NCI-H748 (cell line): Measurements from ENCODE around the gene UBLCP1.
"Not testable (repeated sequence)": the region's sequence is repeated elsewhere in the genome, so short reads cannot be mapped to it uniquely, and the experiment has no call there.

Source experiments
- DNase-seq: peaks from one replicate; lab custom pipeline; 2025; ENCODE audit not compliant: unreplicated experiment; lab: John Stamatoyannopoulos, UW

The UBLCP1 gene

DNA sequence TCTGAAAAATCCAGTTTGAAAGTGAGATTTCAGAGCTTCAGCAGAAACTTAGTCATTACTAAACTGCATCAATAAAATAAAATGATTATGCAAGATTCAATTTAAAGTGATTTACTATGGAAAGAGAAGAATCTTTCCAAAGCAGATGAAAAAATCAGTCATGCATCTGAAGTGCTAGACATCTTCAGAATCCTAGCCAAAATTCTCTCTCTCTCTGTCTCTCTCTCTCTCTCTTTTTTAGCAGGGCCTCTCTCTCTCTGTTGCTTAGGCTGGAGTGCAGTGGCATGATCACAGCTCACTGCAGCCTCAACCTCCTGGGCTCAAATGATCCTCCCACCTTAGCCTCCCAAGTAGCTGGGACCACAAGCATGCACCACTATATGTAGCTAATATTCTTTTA is 18.2 kb upstream of the UBLCP1 start:
- DNase-seq, result no peak

DNA sequence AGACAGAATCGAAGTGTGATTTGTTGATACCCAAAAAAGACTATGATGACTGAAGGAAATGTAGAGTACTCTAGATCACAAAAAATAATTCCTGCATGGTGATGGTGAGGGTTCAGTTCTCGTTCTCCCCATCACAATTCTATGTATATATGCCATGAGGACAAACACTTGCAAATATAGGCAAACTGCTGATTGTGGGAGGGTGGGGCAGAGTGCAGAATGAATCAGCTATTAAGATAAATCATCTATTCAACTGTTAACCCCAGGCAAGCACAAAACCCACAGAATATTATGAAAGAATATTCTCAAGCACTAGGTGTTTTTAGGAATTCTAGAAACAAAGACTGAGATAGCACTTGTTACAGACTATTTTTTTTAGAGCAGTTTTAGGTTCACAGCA is 13.9 kb upstream of the UBLCP1 start:
- DNase-seq, result no peak

DNA sequence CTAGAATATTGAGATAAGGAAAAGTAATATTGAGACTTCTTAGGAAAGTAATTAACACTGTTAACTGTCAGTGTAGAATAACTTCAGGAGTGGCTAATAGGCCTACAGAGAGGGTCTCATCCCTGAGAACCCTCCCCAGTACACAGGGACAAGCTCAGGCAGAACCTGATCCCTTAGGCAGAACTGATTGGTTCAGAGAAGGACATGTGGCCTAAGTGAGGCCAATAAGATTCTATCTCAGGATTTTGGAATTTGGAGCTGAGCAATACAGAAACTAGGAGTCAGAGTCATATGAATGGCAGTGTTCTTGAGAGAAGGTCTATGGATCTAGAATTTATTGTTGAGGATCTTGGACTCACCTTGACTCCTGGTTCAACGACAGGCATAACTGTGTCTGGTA is 10.9 kb upstream of the UBLCP1 start:
- no peak for DNase-seq

DNA sequence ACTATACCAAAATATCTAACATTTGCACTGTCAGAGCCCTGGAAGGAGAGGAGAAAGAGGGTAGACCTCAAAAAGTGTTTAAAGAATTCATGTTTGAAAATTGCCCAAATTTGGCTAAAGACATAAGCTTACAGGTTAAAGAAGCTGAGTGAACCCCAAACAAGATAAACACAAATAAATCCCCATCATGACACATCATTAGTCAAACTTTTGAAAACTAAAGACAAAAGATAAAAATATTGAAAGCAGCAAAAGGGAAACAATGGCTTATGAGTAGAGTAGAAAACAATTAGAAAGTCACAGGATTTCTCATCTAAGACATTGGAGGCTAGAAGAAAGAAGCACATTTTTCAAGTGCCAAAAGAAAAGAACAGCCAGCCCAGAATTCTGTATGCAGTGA is 6.1 kb upstream of the UBLCP1 start:
- DNase-seq, result no peak

DNA sequence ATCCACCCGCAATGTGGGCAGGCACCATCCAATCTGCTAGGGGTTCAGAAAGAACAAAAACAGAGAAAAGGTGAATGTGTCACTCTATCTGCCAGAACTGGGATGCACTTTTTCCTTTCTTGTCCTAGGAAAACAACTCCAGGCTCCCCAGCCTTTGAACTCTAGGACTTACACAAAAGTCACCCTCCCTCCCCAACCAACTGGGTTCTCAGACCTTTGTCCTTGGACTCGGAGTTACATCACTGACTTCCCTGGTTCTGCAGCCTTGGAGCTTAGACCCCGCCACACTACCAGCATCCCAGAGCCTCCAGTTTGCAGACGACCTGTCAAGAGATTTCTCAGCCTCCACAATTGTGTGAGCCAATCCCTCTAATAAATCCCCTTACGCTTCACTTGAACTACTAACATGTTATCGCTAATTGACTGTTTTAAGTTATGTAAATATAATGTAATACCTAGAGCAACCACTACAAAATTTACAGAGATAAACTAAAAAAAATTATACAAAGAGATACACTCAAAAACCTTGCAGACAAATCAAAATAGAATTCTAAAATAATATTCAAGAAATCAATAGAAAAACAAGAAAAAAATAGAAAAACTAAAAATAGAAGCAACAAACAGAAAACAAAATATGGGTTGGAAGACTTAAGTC is 5.3 kb upstream of the UBLCP1 start:
- no peak for DNase-seq

DNA sequence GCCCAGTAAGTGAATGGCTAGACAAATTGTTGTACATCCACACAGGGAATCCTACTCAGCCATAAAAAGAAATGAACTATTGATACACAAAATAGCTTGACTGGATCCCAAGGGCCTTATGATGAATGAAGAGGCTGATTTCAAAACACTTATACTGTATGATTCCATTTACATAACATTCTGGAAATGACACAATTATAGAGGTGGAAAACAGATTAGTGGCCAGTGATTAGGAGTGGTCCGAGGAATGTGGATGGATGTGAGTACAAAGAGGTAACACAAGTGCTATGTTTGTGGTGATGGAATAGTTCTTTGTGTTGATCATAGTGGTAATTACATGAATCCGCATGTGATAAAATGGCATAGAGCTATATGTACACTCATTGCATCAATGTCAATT is 4.7 kb upstream of the UBLCP1 start:
- DNase-seq, result peak; percentile 5

DNA sequence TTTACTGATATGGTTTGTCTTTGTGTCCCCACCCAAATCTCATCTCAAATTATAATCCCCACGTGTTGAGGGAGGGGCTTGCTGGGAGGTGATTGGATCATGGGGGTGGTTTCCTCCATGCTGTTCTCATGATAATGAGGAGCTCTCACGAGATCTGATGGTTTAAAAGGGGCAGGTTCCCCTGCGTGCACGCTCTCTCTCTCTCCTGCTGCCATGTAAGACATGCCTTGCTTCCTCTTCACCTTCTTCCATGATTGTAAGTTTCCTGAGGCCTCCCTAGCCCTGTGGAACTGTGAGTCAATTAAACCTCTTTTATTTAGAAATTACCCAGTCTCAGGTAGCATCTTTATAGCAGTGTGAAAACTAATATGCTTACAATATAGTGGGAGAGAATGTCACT is 2.9 kb upstream of the UBLCP1 start:
- DNase-seq, result not testable (repeated sequence)

DNA sequence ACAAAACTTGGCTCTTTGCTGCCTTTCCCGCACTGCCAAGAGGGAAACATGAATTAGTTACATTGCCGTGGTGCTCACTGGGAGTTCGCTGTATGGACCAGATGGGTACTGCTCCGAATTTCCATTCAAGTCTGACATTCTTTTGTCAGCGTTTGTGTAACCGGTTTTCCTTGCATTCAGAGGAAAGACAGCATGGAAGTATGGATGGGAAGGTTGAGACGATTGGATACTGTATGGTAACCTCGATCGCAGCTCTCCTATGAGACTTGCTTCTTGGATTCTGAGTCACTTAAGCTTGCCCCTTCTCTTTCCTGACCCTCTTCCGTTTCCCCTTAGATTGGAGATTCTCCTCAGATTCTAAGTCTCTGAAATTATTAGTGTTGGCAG is 625 bp upstream of the UBLCP1 start:
- peak; percentile 60 for DNase-seq

DNA sequence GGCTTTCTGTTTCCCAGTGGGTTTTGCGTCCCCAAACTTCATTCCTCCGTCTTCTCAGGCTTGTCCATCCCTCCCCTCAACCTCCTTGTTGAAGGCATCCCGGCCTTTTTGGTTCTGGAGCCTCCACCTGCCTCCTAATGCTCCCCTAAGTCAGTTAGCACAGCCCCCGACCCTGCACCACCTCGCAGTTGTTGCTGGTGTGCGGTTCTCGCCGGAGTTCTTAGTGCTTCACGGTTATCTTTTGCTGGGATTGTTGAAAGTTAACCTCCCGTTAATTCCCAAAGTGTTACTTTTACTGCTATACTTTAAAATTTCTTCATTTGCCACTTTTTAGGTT is 447 bp downstream of the UBLCP1 start:
- no peak for DNase-seq

DNA sequence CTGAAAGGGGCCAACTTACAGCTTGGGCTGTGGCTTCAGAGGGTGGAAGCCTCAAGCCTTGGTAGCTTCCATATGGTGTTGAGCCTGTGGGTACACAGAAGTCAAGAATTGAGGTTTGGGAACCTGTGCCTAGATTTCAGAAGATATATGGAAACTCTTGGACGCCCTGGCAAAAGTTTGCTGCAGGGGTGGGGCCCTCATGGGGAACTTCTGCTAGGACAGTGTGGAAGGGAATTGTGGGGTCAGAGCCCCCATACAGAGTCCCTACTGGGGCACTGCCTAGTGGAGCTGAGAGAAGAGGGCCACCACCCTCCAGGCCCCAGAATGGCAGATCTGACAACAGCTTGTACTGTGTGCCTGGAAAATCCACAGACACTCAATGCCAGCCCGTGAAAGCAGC is 3.7 kb downstream of the UBLCP1 start:
- DNase-seq, result not testable (repeated sequence)

DNA sequence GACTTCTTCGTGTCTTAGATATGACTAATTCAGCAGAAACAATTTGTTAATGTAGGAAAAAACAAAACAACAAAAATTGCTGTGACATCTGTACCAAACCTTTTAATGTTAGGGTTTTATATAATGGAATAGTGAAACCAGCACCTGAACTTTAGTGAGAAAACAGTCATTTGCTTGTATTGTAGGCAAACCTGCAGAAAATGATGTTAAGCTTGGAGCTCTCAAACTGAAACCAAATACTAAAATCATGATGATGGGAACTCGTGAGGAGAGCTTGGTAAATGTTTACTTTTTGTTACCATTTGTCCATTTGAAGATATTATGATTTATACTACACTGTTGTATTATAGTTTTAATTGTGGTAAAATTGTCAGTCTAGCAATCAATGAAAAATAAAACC is 6.6 kb downstream of the UBLCP1 start:
- no peak for DNase-seq

DNA sequence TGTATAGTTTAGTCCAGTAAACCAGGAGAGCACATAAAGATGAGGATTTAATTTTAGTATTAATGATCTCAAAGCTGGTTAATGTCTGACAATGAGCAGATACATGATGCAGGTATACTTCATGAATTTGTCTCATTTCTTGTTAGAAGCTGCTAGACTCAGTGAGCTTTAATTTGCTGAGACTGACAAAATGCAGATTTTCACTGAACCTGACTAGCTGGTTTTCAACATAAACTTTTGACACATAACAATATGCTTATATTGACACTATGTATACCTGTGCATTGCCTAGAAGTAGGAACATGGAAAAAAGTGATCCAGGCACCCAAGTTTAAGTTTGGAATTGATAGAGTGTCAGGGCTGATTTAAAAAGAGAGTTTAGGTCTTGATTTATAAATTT is 10.8 kb downstream of the UBLCP1 start:
- DNase-seq, result no peak

DNA sequence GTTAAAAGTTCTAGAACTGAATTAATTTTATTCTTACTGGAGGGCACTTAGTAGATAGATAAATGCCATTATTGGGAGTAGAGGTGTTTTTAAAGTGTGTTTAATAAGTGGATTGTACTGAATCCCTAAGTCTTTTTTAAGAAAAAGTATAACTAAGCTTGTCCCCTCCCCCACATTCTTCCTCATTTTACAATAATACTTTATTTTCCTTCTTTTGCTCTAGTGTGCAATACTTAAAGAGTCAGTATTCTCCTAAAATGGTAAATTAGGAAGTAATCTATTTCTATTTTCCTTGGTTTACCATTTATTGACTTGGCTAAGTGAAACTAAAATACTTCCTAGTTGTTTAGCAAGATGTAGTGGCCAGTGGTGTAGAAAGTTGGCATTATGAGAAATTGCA is 11.6 kb downstream of the UBLCP1 start:
- no peak for DNase-seq

DNA sequence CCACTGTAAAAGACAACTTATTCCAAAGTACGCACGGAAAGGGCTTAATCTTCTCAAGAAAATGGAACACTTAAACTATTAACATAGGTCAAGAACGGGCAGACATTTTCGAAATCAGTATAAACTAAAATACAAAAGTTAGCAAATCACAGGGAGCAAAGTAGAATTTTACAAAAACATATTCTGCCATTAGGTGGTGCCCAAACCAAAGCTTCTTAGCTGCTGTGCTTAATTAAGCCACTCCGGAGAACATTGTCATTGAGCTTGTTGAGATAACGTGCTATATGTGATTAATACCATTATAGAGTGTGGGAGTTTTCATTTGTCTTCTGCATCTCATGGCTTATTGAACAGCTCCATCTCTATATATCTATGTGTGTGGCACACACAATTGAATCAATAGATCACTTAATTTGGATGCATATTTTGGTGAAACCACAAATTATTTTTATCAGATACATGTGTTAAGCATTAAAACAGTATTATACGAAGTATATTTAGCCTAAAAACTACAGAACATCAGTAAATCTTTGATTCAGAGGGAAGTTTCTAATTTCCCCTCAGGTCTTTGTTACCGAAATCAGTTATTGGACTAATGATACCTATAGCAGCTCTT is 23.4 kb downstream of the UBLCP1 start:
- DNase-seq, result peak; percentile 60

DNA sequence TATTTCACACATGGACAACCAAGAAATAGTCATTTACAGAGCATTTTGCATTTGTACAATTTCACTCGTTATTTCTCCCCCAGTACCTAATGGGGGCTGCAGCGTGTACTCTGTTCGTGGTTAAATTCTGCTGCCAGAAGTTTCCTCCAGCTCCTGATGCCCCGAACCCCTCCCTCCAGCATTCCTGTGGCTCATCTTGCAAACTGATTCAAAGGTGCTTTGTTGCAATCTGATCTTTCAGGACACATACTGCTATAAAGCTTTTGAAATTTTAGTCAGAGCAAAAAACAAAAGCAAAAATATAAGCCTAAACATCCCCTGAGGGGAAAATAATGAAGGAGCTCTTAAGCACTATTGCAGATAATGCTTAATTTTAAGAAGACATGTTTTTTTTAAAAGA is 27.7 kb downstream of the UBLCP1 start:
- no peak for DNase-seq

DNA sequence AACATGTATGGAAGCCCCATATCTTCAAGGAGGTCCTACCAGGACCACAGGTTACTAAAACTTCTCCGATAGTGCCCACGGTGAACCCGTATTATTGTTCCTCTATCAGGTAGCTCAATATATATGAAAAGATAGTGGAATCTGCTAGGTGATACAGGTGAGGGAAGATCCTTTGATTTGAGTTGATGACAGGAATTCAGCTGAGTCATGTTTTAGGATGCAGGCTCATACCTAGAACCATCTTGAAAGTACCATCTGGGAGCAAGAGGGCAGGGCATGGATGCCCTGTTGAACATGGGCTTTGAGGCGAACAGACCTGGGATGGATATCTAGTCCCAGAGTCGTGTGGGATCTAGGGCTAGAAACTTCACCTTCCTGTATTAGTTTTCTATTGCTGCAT is 31.8 kb downstream of the UBLCP1 start:
- no peak for DNase-seq

DNA sequence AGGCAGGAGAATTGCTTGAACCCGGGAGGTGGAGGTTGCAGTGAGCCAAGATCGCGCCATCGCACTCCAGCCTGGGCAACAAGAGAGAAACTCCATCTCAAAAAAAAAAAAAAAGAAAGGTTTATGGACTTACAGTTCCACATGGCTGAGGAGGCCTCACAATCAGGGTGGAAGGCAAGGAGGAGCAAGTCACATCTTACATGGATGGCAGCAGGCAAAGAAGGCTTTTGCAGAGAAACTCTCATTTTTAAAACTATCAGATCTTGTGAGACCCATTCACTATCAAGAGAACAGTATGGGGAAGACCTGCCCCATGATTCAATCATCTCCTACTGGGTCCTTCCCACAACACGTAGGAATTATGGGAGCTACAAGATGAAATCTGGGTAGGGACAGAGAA is 34.2 kb downstream of the UBLCP1 start:
- DNase-seq, result not testable (repeated sequence)

DNA sequence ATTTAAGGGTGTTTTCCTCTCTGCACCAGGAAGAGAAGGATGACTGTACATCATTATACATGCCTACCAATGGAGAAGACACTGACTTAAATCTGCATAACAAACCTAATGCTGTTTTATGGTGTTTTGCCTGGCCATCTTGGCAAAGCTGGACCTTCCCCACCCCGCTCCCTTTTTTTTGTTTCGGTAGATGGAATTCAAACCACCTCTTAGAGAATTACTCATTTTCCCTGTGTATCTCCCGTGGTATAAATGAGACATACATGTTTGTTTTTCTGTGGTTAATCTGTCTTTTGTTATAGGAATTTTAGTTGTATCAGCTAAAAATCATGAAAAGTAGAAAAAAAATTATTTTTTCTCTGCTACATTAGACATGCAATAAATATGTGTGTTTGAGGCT is 38.4 kb downstream of the UBLCP1 start:
- DNase-seq, result no peak

DNA sequence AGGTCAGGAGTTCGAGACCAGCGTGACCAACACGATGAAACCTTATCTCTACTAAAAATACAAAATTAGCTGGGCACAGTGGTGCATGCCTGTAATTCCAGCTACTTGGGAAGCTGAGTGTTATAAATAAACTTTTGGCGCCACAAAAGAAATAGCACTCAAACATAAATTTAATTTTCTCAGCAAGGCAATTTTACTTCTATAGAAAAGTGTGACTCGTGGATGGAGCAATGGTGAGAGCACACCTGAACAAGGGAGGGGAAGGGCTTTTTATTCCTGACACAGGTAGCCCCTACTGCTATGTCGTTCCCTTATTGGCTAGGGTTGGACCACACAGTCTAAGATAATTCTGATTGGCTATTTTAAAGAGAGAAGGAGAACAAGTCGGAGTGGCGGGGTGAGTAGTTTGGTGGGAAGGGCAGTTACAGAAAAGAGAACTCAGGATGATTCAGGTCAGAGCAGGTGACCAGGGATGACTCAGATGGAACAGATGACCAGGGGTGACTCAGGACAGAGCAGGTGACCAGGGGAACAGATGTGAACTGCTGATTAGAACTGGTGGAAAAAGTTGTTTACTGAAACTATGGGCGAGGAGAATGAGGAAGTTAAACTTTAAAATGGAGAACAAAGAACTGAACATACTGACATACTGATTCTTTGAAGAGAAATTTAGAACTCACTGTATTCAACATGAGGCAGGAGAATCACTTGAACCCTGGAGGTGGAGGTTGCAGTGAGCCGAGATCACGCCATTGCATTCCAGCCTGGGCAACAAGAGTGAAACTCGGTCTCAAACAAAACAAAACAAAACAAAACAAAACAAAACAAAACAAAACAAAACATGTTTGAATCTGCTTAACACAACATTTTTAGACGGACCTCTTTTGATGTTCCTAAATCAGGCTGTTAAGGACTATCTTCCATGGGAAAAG is 39.1 kb downstream of the UBLCP1 start:
- DNase-seq, result not testable (repeated sequence)

DNA sequence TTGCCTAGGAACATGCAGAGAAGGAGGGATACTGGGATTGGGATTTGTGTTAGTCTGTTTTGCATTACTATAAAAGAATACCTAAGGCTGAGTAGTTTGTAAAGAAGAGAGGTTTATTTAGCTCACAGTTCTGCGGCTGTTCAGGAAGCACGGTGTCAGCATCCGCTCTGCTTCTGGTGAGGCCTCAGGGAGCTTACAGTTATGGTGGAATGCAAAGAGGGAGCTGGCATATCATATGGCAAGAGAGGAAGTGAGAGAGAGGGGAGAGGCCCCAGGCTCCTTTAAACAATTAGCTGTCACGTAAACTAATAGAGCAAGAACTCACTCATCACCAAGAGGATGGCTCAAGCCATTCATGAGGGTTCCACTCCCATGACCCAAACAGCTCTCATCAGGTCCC is 40.2 kb downstream of the UBLCP1 start:
- DNase-seq, result no peak

DNA sequence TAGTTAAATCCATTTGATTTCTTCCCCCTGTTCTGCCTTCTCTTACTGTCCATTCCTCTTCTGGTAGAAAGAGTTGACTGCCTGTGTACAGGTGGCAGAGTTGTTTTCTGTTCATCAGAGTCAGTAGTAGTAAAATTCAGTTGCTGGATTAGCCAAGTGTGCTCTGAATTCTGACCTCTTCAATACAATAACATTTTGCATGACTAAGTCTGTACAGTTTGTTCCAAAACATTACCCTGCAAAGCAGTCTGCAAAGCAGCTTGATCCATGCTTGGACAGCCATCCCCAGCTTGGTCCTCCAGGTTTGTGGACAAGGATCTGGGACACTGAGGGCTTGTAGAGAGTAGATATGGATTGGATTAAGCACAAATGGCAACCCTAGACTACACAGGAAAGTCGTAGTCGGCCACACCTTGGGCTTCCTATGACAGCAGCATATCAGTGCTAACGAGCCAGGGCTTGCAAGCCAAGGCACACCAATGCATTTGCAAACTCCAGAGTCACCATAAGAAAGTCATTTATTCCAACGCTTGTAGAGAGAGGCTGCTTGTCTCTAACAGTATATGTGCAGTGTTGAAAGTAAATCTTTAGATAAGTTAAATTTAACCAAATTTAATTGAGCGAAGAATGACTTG is 42.0 kb downstream of the UBLCP1 start:
- DNase-seq, result no peak
